Neural progenitor cell (in vitro differentiated cells): ENCODE measurements around the gene CD44. TPM values are rescaled to one million over a fixed set of nuclear protein-coding genes. Genes with fewer than 3 reads are reported as not detected.

Experiments used
- DNase-seq: peaks from one replicate; pipeline ENCODE4 v3.0.0-alpha.2; 2016; ENCODE audit warnings: low spot score
- H2AFZ ChIP-seq: fragments of 200-600 bp; sonication (generic); replicated peaks from 2 replicates; pipeline ENCODE4 v1.6.1; 2016; ENCODE audit warnings: antibody characterized with exemption
- H3F3A ChIP-seq: fragments of 200-600 bp; sonication (generic); 2 replicates; pipeline ENCODE4 v1.6.1; 2016; ENCODE audit warnings: antibody characterized with exemption, low read depth
- H3K27ac ChIP-seq: fragments of 200-600 bp; sonication (generic); 2 replicates; pipeline ENCODE4 v1.5.1; 2016; ENCODE audit warnings: mild to moderate bottlenecking
- H3K27me3 ChIP-seq: fragments of 200-600 bp; sonication (generic); 2 replicates; pipeline ENCODE4 v1.6.1; 2016; ENCODE audit warnings: mild to moderate bottlenecking, moderate library complexity
- H3K36me3 ChIP-seq: fragments of 200-600 bp; sonication (generic); 2 replicates; pipeline ENCODE4 v1.5.1; 2016
- H3K4me1 ChIP-seq: fragments of 200-600 bp; sonication (generic); 2 replicates; pipeline ENCODE4 v1.6.1; 2016; ENCODE audit warnings: mixed run types
- H3K4me2 ChIP-seq: fragments of 200-600 bp; sonication (generic); 2 replicates; pipeline ENCODE4 v1.6.1; 2016
- H3K4me3 ChIP-seq: fragments of 200-600 bp; sonication (generic); 2 replicates; pipeline ENCODE4 v1.5.1; 2016
- H3K79me2 ChIP-seq: fragments of 200-600 bp; sonication (generic); 2 replicates; pipeline ENCODE4 v1.6.1; 2016; ENCODE audit warnings: low read depth
- H3K9ac ChIP-seq: fragments of 200-600 bp; sonication (generic); 2 replicates; pipeline ENCODE4 v1.6.1; 2016
- H3K9me3 ChIP-seq: fragments of 200-600 bp; sonication (generic); 2 replicates; pipeline ENCODE4 v1.5.1; 2016; ENCODE audit warnings: low read depth
- H4K20me1 ChIP-seq: fragments of 200-600 bp; sonication (generic); 2 replicates; pipeline ENCODE4 v1.6.1; 2016; ENCODE audit warnings: low read depth
- H3K27ac Mint-ChIP-seq: 3 replicates; pipeline ENCODE4 v1.8.0; 2021; ENCODE audit warnings: mixed read lengths
- H3K27me3 Mint-ChIP-seq: 2 replicates; pipeline ENCODE4 v1.8.0; 2022; ENCODE audit warnings: low read depth, mild to moderate bottlenecking, inconsistent platforms, moderate library complexity, mixed read lengths; ENCODE audit not compliant: insufficient read depth
- H3K36me3 Mint-ChIP-seq: 3 replicates; pipeline ENCODE4 v1.8.0; 2021; ENCODE audit warnings: mixed read lengths
- H3K4me1 Mint-ChIP-seq: 3 replicates; pipeline ENCODE4 v1.8.0; 2021; ENCODE audit warnings: mixed read lengths
- H3K4me3 Mint-ChIP-seq: 3 replicates; pipeline ENCODE4 v1.8.0; 2021; ENCODE audit warnings: mild to moderate bottlenecking, moderate library complexity, mixed read lengths
- H3K9me3 Mint-ChIP-seq: 3 replicates; pipeline ENCODE4 v1.8.0; 2020; ENCODE audit warnings: mixed read lengths
- CTCF ChIP-seq: fragments of 200-600 bp; sonication (generic); IDR thresholded peaks from 2 replicates; pipeline ENCODE4 v1.5.1; 2017; ENCODE audit warnings: antibody characterized with exemption, mild to moderate bottlenecking
- EZH2 ChIP-seq: fragments of 200-600 bp; sonication (generic); IDR thresholded peaks from 2 replicates; pipeline ENCODE4 v1.6.1; 2017; ENCODE audit warnings: antibody characterized with exemption, mild to moderate bottlenecking, moderate library complexity
- EZH2phosphoT487 ChIP-seq: fragments of 200-600 bp; sonication (generic); IDR thresholded peaks from 2 replicates; pipeline ENCODE4 v1.6.1; 2017; ENCODE audit warnings: antibody characterized with exemption
- total RNA-seq: library from RNA; depleted of rRNA; stranded (reverse); fragments of >200 nt; gene quantifications from 2 replicates; pipeline ENCODE4 v1.2.3, GENCODE V29; 2015; ENCODE audit warnings: low replicate concordance

CD44 gene
- total RNA-seq, 1 donor from 2014 or later: 1.4 TPM

GRCh38 chr11:35280727-35281126 lies 141.8 kb downstream of the CD44 start:
- TF ChIP-seq EZH2: no peak
- no peak for TF ChIP-seq EZH2phosphoT487
- TF ChIP-seq CTCF: no peak
- Mint-ChIP-seq H3K4me1 (no peaks in the 10 kb centered on the region), H3K27me3 (peaks cover 4% of the 10 kb centered on the region), H3K36me3 (no peaks in the 10 kb centered on the region), H3K9me3 (peaks cover 3% of the 10 kb centered on the region), H3K27ac (no peak overlapping the region), H3K4me3 (no peak overlapping the region)
- Histone ChIP-seq H3K36me3 (no peaks in the 10 kb centered on the region), H4K20me1 (no peaks in the 10 kb centered on the region), H2AFZ (no peak overlapping the region), H3K79me2 (no peaks in the 10 kb centered on the region), H3K4me3 (no peak overlapping the region), H3K27ac (no peak overlapping the region), H3K9me3 (no peaks in the 10 kb centered on the region), H3K9ac (no peak overlapping the region), H3K27me3 (no peaks in the 10 kb centered on the region), H3K4me2 (no peak overlapping the region), H3F3A (no peaks in the 10 kb centered on the region), H3K4me1 (no peaks in the 10 kb centered on the region)
- no peak for DNase-seq

DNA sequence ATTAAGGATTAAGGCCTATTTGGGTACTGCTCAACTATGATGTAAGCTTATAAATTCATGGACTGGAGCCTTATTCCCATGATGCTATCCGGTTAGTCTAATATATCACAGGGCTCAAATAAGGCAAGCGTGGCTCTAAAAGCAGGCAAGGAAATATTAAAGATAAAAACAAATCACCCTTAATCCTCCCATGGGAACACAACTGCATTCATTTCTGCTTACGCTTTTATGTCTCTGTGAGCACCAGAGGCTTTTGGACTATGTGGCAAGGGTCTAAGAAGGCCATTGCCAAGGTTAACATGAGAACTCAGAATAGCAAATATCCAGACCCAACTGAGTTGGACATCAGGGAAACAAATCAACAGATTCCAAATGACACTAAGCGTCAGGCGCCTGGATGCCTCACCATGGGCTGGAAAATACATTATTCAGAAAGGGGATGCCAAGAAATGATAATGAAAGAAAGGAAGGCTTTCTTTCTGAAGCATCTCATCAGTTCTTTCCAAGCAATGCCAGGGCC lies 142.3 kb downstream of the CD44 start:
- DNase-seq: no peak
- no peak overlapping the region for H3K4me3 Mint-ChIP-seq
- Histone ChIP-seq H3K9me3 (no peaks in the 10 kb centered on the region), H3K4me1 (no peaks in the 10 kb centered on the region), H3K4me2 (no peak overlapping the region), H4K20me1 (no peaks in the 10 kb centered on the region), H3F3A (no peaks in the 10 kb centered on the region), H3K9ac (no peak overlapping the region), H3K27ac (no peak overlapping the region), H3K4me3 (no peak overlapping the region), H3K27me3 (no peaks in the 10 kb centered on the region), H3K36me3 (no peaks in the 10 kb centered on the region), H3K79me2 (no peaks in the 10 kb centered on the region), H2AFZ (no peak overlapping the region)
- no peaks in the 10 kb centered on the region for H3K4me1 Mint-ChIP-seq
- peaks cover 3% of the 10 kb centered on the region for H3K9me3 Mint-ChIP-seq
- TF ChIP-seq EZH2phosphoT487 (no peak), CTCF (no peak), EZH2 (no peak)
- H3K27ac Mint-ChIP-seq: no peak overlapping the region
- H3K27me3 Mint-ChIP-seq: peaks cover 4% of the 10 kb centered on the region
- no peaks in the 10 kb centered on the region for H3K36me3 Mint-ChIP-seq

Other genes with a start within 250 kb of the CD44 start
- 16.3 and 28.7 TPM in 2 replicates for gene APIP, start 222.8 kb upstream of the CD44 start, total RNA-seq
- 29.5 and 38.4 TPM in 2 replicates for gene PDHX, start 222.6 kb upstream of the CD44 start, total RNA-seq